ENCODE data around the gene PAK1IP1.

PAK1IP1 gene

GRCh38 chr6:10722820-10723566, 28.2 kb downstream of the PAK1IP1 start, which contains the start of gene TMEM14C (continued):
- TF ChIP-seq ZNF335 (tag by site-specific recombination; conservative IDR thresholded peaks at IDR 0.05) = peak; percentile 88
- TF ChIP-seq ZNF48 (tag by site-specific recombination; IDR thresholded peaks at IDR 0.05) = no peak
- no peak for TF ChIP-seq ZNF248 (tag by site-specific recombination; IDR thresholded peaks at IDR 0.05)
- no peak for TF ChIP-seq ELK4 (IDR thresholded peaks at IDR 0.05; ENCODE audit: borderline replicate concordance, low read depth, low read length)
- no peak for TF ChIP-seq ATF2 (tag by site-specific recombination; IDR thresholded peaks at IDR 0.05; ENCODE audit: low read depth)
- TF ChIP-seq ZFP3 (tag by site-specific recombination; IDR thresholded peaks at IDR 0.05; ENCODE audit: low read depth) = no peak
- no peak for TF ChIP-seq ZNF510 (tag by site-specific recombination; IDR thresholded peaks at IDR 0.05; ENCODE audit: insufficient replicate concordance)
- 0 out of 2 replicates have a peak, but pooled peaks have one; percentile 65 for TF ChIP-seq ZXDB (tag by site-specific recombination; IDR thresholded peaks at IDR 0.05)
- no peak for TF ChIP-seq SCRT2 (tag by site-specific recombination; IDR thresholded peaks at IDR 0.05)
- no peak for TF ChIP-seq ZSCAN4 (tag by site-specific recombination; IDR thresholded peaks at IDR 0.05)
- TF ChIP-seq ZNF530 (tag by site-specific recombination; IDR thresholded peaks at IDR 0.05; ENCODE audit: low read depth) = no peak
- TF ChIP-seq ZNF518A (tag by site-specific recombination; conservative IDR thresholded peaks at IDR 0.05; ENCODE audit: low read depth) = no peak
- no peak for TF ChIP-seq ZNF133 (tag by site-specific recombination; IDR thresholded peaks at IDR 0.05)
- TF ChIP-seq ZNF398 (tag by site-specific recombination; IDR thresholded peaks at IDR 0.05) = peak; percentile 75
- no peak for TF ChIP-seq GFI1B (tag by site-specific recombination; IDR thresholded peaks at IDR 0.05)
- peak; percentile 11; the same call in 1 of the 2 replicates for TF ChIP-seq ZNF10 (tag by site-specific recombination; IDR thresholded peaks at IDR 0.05)
- TF ChIP-seq ZNF473 (tag by site-specific recombination; IDR thresholded peaks at IDR 0.05) = no peak
- peak; percentile 43; the same call in 1 of the 2 replicates for TF ChIP-seq SP7 (tag by site-specific recombination; IDR thresholded peaks at IDR 0.05)
- TF ChIP-seq ZNF513 (tag by site-specific recombination; IDR thresholded peaks at IDR 0.05) = no peak
- TF ChIP-seq ZNF239 (tag by site-specific recombination; IDR thresholded peaks at IDR 0.05) = no peak
- TF ChIP-seq PRDM10 (tag by site-specific recombination; IDR thresholded peaks at IDR 0.05) = peak; percentile 53
- TF ChIP-seq ZNF184 (tag by site-specific recombination; IDR thresholded peaks at IDR 0.05) = no peak
- peak; percentile 76 for TF ChIP-seq ZBTB17 (tag by site-specific recombination; IDR thresholded peaks at IDR 0.05)

Data from HEK293 (cell line).